GM21529 (cell line): ENCODE measurements around the gene ZNF705A.
"Not testable (repeated sequence)": the region's sequence is repeated elsewhere in the genome, so short reads cannot be mapped to it uniquely, and the experiment has no call there.

ENCODE experiments used
- ATAC-seq: cut with Tn5 transposase; IDR thresholded peaks from one replicate; pipeline ENCODE4 v1.9.1; 2021; ENCODE audit not compliant: unreplicated experiment

The ZNF705A gene

GRCh38 chr12:8183346-8183745, 26.5 kb downstream of the ZNF705A start:
- ATAC-seq, result not testable (repeated sequence)

GRCh38 chr12:8184206-8184605, 27.4 kb downstream of the ZNF705A start:
- not testable (repeated sequence) for ATAC-seq

- not testable (repeated sequence) for ATAC-seq
These were observed 31.3 kb downstream of the ZNF705A start for GRCh38 chr12:8188088-8188487.

- ATAC-seq, result not testable (repeated sequence)
These were observed 41.0 kb downstream of the ZNF705A start for GRCh38 chr12:8197685-8198308.

GRCh38 chr12:8218711-8219382, 62.0 kb downstream of the ZNF705A start:
- not testable (repeated sequence) for ATAC-seq

- not testable (repeated sequence) for ATAC-seq
These were observed 64.6 kb downstream of the ZNF705A start for GRCh38 chr12:8221375-8221774.

GRCh38 chr12:8221844-8222243, 65.0 kb downstream of the ZNF705A start:
- not testable (repeated sequence) for ATAC-seq

- not testable (repeated sequence) for ATAC-seq
These were observed 65.5 kb downstream of the ZNF705A start for GRCh38 chr12:8222303-8222702.

- ATAC-seq, result not testable (repeated sequence)
These were observed 66.8 kb downstream of the ZNF705A start for GRCh38 chr12:8223646-8224045.

- not testable (repeated sequence) for ATAC-seq
These were observed 68.0 kb downstream of the ZNF705A start for GRCh38 chr12:8224782-8225181.

GRCh38 chr12:8226355-8226754, 69.5 kb downstream of the ZNF705A start:
- no peak for ATAC-seq

- ATAC-seq, result not testable (repeated sequence)
These were observed 70.3 kb downstream of the ZNF705A start, which contains the start of gene FAM90A1 for GRCh38 chr12:8226992-8227731. TSS of gene FAM90A1 (minus strand) at chr12:8227618. CDS start at chr12:8224832, 2,786 bp downstream.

GRCh38 chr12:8227732-8228077, 70.9 kb downstream of the ZNF705A start:
- not testable (repeated sequence) for ATAC-seq

GRCh38 chr12:8228607-8229006, 71.8 kb downstream of the ZNF705A start:
- not testable (repeated sequence) for ATAC-seq

- not testable (repeated sequence) for ATAC-seq
These were observed 72.7 kb downstream of the ZNF705A start for GRCh38 chr12:8229486-8229885.
